HG03045 (cell line): Measurements from ENCODE around the gene TRAF7.

Experiments
- ATAC-seq: cut with Tn5 transposase; IDR thresholded peaks from one replicate; pipeline ENCODE4 v1.9.1; 2021; ENCODE audit warnings: mild to moderate bottlenecking, moderate library complexity; ENCODE audit not compliant: unreplicated experiment

The TRAF7 gene

GRCh38 chr16:2212362-2213324, 57.1 kb downstream of the TRAF7 start:
- ATAC-seq: no peak

- ATAC-seq: peak; percentile 9
Measured at GRCh38 chr16:2213817-2214718, 58.5 kb downstream of the TRAF7 start.

- peak; percentile 80 for ATAC-seq
Measured at GRCh38 chr16:2214719-2214968, 59.1 kb downstream of the TRAF7 start, which contains the start of gene PGP. PGP (minus strand) TSS chr16:2214840; CDS start chr16:2214777, 63 bp downstream.

- no peak for ATAC-seq
Measured at GRCh38 chr16:2216330-2216729, 60.7 kb downstream of the TRAF7 start.

DNA sequence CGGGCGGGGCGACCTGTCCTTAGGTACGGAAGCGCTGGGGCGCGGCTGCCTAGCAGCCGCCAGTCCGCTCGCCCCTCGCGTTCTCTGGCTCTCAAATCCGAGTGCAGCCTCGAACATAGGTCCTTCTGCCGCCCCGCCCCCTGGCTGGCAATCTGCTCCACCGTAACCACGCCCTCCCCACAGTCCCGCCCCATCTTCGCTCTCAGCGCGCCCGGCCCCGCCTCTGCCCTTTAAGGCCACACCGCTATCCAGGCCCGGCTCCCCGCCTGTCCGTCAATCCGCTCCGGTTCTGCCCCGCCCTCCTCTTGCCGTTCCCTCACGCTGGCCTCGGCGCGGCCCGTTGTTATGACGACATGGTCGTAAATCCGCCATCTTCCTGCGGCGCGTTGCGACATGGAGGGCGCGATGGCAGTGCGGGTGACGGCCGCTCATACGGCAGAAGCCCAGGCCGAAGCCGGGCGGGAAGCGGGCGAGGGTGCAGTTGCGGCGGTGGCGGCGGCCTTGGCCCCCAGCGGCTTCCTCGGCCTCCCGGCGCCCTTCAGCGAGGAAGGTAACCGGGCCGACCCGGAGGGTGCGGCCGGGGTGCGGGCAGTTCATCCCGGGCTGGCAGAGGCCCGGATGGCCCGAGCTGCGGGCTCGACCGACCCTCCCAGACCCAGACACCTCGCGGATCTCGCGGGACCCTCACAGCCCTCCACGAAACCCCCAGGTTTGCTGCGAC, 67.8 kb downstream of the TRAF7 start, which contains the start of gene E4F1:
TSS of gene E4F1 (plus strand) at position 371 of the 721 bp plus-strand sequence. CDS start at position 394, 23 bp downstream.
- ATAC-seq: peak; percentile 92

- peak; percentile 14 for ATAC-seq
Measured at GRCh38 chr16:2223942-2224486, 68.4 kb downstream of the TRAF7 start.

DNA sequence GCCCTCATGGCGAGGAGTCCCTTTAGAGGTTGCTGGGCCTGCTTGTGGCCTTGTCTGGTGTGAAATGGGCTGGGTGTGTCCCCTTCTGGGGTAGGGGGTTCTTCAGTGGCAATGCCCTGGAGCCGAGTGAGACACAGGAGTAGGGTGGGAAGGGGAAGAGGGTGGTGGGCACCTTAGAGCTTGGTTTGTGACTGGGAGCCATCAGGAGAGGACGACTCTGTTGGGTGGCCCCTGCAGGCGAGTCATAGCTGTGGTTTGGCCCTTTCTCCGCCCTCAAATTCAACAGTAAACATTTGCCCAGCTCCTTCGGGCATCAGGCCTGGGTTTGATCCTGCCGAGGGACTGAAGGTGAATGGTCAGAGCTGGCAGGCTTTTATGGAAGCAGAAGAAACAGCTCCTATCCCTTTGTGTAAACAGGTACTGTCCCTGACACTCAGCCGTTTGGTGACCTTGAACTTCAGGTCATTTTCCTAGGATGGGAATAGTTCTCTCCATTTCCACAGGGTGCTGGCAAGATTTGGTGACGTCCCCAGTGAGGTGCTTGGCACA, 70.7 kb downstream of the TRAF7 start:
- no peak for ATAC-seq

DNA sequence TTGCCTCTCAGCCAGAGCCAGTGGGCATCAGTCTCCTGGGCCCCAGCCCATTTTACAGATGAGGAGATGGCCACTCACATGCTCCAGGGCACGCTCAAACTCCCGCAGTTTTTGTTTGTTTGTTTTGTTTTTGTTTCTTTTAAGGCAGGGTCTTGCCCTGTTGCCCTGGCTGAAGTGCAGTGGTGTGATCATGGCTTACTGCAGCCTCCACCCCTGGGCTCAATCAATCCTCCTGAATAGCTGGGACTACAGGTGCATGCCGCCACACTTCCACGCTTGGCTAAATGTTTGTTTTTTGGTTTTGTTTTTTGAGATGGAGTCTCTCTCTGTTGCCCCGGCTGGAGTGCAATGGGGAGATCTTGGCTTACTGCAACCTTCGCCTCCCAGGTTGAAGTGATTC, 71.3 kb downstream of the TRAF7 start:
- ATAC-seq: no peak
